Heart right ventricle (tissue), 16 donors: ENCODE results near the gene AHCTF1. TPM values are rescaled to one million over a fixed set of nuclear protein-coding genes. Genes with fewer than 3 reads are reported as not detected.

Experiments used
- ATAC-seq, 8 donors: fragments of 200-7000 bp; cut with Tn5 transposase; one replicate each; pipeline ENCODE4 v1.9.1; 2020; ENCODE audit warnings: mild to moderate bottlenecking in 8 of 8, moderate library complexity in 8 of 8, moderate number of reproducible peaks in 1 of 8
- DNase-seq, 2 donors: peaks; one replicate each; pipeline ENCODE4 v3.0.0-alpha.2; 2020
- H3K27ac ChIP-seq, 10 donors: fragments of 200-600 bp; sonication (generic) in 2 of 10; one replicate each; pipeline versions ENCODE4 v1.5.0 to v1.8.0; 2020 to 2022; ENCODE audit warnings: mild to moderate bottlenecking in 3 of 10
- H3K27me3 ChIP-seq, 7 donors: fragments of 200-600 bp; one replicate each; pipeline ENCODE4 v1.8.0; 2021 to 2022; ENCODE audit warnings: mild to moderate bottlenecking in 2 of 7
- H3K36me3 ChIP-seq, 9 donors: fragments of 200-600 bp; sonication (generic) in 1 of 9; one replicate each; pipeline versions ENCODE4 v1.5.0 to v1.8.0; 2020 to 2022; ENCODE audit warnings: mild to moderate bottlenecking in 2 of 9
- H3K4me1 ChIP-seq, 9 donors: fragments of 200-600 bp; sonication (generic) in 1 of 9; one replicate each; pipeline versions ENCODE4 v1.5.0 to v1.8.0; 2020 to 2022; ENCODE audit warnings: mild to moderate bottlenecking in 4 of 9
- H3K4me3 ChIP-seq, 10 donors: fragments of 200-600 bp; sonication (generic) in 2 of 10; one replicate each; pipeline versions ENCODE4 v1.5.0 to v1.8.0; 2020 to 2022; ENCODE audit warnings: mild to moderate bottlenecking in 7 of 10, moderate library complexity in 2 of 10
- H3K9me3 ChIP-seq, 11 donors: fragments of 200-600 bp in 10 of 11; sonication (generic) in 2 of 11; one replicate each; pipeline versions ENCODE4 v1.5.0 to v1.8.0; 2013 to 2022; ENCODE audit warnings: mild to moderate bottlenecking in 2 of 11, control low read depth in 1 of 11, moderate library complexity in 1 of 11
- CTCF ChIP-seq, 9 donors: fragments of 200-600 bp; sonication (generic) in 2 of 9; IDR thresholded peaks; one replicate each; pipeline versions ENCODE4 v1.5.0 to v1.8.0; 2021 to 2022; ENCODE audit warnings: antibody characterized with exemption in 9 of 9, mild to moderate bottlenecking in 5 of 9, moderate library complexity in 1 of 9
- WGBS, 2 donors: extraction: QIAGEN DNeasy Blood & Tissue Kit; methylation state at CpG; one replicate each; pipeline ENCODE4 v1.1.7; 2013; ENCODE audit warnings: inconsistent platforms in 1 of 2; 5-methylcytosine and 5-hydroxymethylcytosine counted together
- intact Hi-C, 10 donors: fragments of 100-400 bp; cut with DNase I; formaldehyde crosslinking; loops; one replicate each; pipeline versions ENCODE4 v1.11.1 to v1.14.2; 2022
- polyA plus RNA-seq, 2 donors: library from polyadenylated mRNA; stranded (reverse); fragments of 200-250 nt; gene quantifications; one replicate each; pipeline ENCODE4 v1.2.3, GENCODE V29; 2013
- total RNA-seq, 10 donors: library from RNA; stranded (reverse); fragmentation: NEBNext Ultra II Directional in 3 of 10; extraction: Animal tissue kit (Norgen Biotek cat#: 25700) in 3 of 10; gene quantifications; one replicate each; pipeline versions ENCODE4 v1.2.1 to v1.2.4, GENCODE V29; 2021 to 2023
- donor health status: Arrhythmogenic right ventricular cardiomyopathy.
- donor health status: ischemic (EF 13 %, LVEDD 7.1; RV severe dilation, severe dysfunction).
- donor health status: healthy with polysubstance abuse.
- donor health status: DM: no; HTN: yes; CAD: no.
- donor health status: DM: no; HTN: no; CAD: no.
- donor health status: ischemic (EF 25% LVEDD 6.9; RV normal size, moderate dysfunction).
- donor health status: ischemic (EF 25% LVEDD 5.7; RV mildly dilated, moderate dysfunction).
- donor health status: healthy.
- donor health status: DM: yes; HTN: yes; CAD: no.
- donor health status: Ischemic cardiomyopathy.
- donor health status: ischemic (EF 35%, LVEDD 5.7; RV mildly dilated, moderate dysfunction).
- donor health status: nonischemic (EF 11% LVEDD 7.7; RV severe dilation, severe dysfunction).
- donor health status: DM: yes; HTN: yes; CAD: no.
- donor health status: PGD.
- donor health status: ischemic (EF 29% LVEDD 5.4; RV normal size, mild dysfunction).
- donor health status: nonischemic (EF 23%, LVEDD 6.1; RV moderate dilation, normal function).

The AHCTF1 gene
- total and polyA plus RNA-seq, 12 donors: 5.7 to 29.2 (median 18.5) TPM

GRCh38 chr1:246811985-246812384, 119.8 kb downstream of the AHCTF1 start:
- Histone ChIP-seq H3K27ac (peak overlapping the region in 1 of 10 donors; percentile 56), H3K27me3 (no peaks in the 10 kb centered on the region), H3K4me3 (no peak overlapping the region), H3K36me3 (no peaks in the 10 kb centered on the region), H3K4me1 (peaks cover 0 to 5% (median 0%) of the 10 kb centered on the region in 9 donors), H3K9me3 (no peaks in the 10 kb centered on the region)
- intact Hi-C loops: no loop called here
- WGBS, 2 donors: 69 to 88% methylated on average over 3 of the region's 3 CpGs
- no peak for TF ChIP-seq CTCF (IDR thresholded peaks at IDR 0.05)
- ATAC-seq (no peak), DNase-seq (no peak)

- WGBS, 2 donors: 92% methylated on average over 6 of the region's 6 CpGs
- Histone ChIP-seq H3K36me3 (no peaks in the 10 kb centered on the region), H3K9me3 (no peaks in the 10 kb centered on the region), H3K27ac (no peak overlapping the region), H3K27me3 (no peaks in the 10 kb centered on the region), H3K4me3 (no peak overlapping the region), H3K4me1 (peaks cover 0 to 5% (median 0%) of the 10 kb centered on the region in 9 donors)
- ATAC-seq (peak in 4 of 8 donors; percentile 8 to 29 (median 20)), DNase-seq (no peak)
- no peak for TF ChIP-seq CTCF (IDR thresholded peaks at IDR 0.05)
- intact Hi-C loops: no loop called here
These were observed 122.3 kb downstream of the AHCTF1 start for GRCh38 chr1:246809473-246809872.

GRCh38 chr1:246805135-246805716, 126.5 kb downstream of the AHCTF1 start:
- H3K4me1 ChIP-seq: peaks cover 0 to 9% (median 0%) of the 10 kb centered on the region in 9 donors
- H3K36me3 ChIP-seq: no peaks in the 10 kb centered on the region
- H3K27me3 ChIP-seq: no peaks in the 10 kb centered on the region
- intact Hi-C loops: no loop called here
- TF ChIP-seq CTCF (IDR thresholded peaks at IDR 0.05): no peak
- ATAC-seq (no peak), DNase-seq (no peak)
- H3K4me3 ChIP-seq: no peak overlapping the region
- 82 to 84% methylated on average over 10 of the region's 10 CpGs for WGBS, 2 donors
- peaks cover 0 to 3% (median 0%) of the 10 kb centered on the region in 11 donors for H3K9me3 ChIP-seq
- H3K27ac ChIP-seq: no peak overlapping the region

- DNase-seq: no peak
- TF ChIP-seq CTCF (IDR thresholded peaks at IDR 0.05): no peak
- peaks cover 0 to 11% (median 0%) of the 10 kb centered on the region in 9 donors for H3K4me1 ChIP-seq
- ATAC-seq: no peak
- H3K9me3 ChIP-seq: peaks cover 0 to 3% (median 0%) of the 10 kb centered on the region in 11 donors
- H3K36me3 ChIP-seq: no peaks in the 10 kb centered on the region
- H3K4me3 ChIP-seq: no peak overlapping the region
- 89 to 90% methylated on average over 5 of the region's 5 CpGs for WGBS, 2 donors
- intact Hi-C loops: no loop called here
- no peak overlapping the region for H3K27ac ChIP-seq
- peaks cover 0 to 2% (median 0%) of the 10 kb centered on the region in 7 donors for H3K27me3 ChIP-seq
These were observed 127.9 kb downstream of the AHCTF1 start for GRCh38 chr1:246803883-246804282.
